Activated T-cell treated with anti-CD3 and anti-CD28 coated beads for 1 hour (primary cell): ENCODE data around the gene STXBP1.

Experiments used
- DNase-seq: peaks from one replicate; pipeline ENCODE4 v3.0.0-alpha.2; 2020; ENCODE audit warnings: low read depth

Gene STXBP1

GRCh38 chr9:127658428-127658827, 46.4 kb downstream of the STXBP1 start:
- DNase-seq, result no peak

GRCh38 chr9:127660886-127661741, 49.0 kb downstream of the STXBP1 start:
- DNase-seq, result no peak

DNA sequence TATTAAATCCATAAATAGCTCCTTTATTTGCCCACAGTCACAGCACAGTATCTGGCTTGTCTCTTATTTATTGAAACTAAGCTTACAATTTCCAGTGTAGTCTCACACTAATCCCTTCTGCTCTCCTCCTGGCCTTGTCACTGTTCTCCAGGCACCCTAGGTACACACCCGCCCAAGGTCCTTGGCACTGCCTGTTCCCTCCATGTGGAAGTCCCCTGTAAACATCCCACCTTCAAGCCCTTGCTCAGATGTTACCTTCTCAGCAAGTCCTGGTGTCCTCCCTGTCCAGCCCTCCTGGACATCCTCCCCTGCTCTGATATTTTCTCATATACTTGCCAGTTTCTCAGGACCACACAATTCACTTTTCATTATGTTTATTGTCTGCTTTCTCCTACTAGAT, 50.5 kb downstream of the STXBP1 start:
- DNase-seq, result no peak

GRCh38 chr9:127664324-127664677, 52.2 kb downstream of the STXBP1 start:
- no peak for DNase-seq

- no peak for DNase-seq
Observed at GRCh38 chr9:127664678-127665507, 52.8 kb downstream of the STXBP1 start.

DNA sequence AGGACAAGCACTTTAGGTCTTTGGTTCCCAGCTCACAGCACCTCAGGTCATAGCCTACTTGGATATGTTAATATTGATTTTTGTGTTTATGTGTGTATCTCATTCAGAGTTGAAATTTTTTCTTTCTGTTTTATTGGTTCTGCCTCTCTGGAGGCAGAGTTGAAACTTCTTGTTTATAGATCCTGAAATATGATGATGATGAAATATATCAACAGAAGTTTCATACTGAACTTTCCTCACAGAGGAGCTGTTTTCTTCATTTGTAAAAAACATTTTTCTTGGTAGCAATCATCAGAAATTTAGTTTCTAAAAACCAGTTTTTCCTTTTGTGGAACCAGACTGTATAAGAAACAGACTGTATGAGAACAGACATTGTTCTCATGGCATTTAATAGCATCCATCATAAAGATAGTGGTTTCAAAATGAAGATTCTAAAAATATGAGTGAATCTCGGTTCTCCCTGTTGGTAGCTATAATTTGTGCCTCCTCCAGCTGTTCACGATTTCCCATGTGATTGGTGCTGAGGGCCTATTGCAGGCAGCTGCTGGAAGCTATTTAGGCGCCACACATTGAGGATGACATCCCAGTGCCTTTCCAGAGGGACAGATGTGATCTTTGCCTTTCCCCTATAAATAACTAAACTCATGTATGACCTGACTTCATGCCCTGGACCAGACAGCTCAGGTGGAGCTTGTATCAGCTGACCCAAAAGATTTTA, 55.2 kb downstream of the STXBP1 start:
- no peak for DNase-seq

DNA sequence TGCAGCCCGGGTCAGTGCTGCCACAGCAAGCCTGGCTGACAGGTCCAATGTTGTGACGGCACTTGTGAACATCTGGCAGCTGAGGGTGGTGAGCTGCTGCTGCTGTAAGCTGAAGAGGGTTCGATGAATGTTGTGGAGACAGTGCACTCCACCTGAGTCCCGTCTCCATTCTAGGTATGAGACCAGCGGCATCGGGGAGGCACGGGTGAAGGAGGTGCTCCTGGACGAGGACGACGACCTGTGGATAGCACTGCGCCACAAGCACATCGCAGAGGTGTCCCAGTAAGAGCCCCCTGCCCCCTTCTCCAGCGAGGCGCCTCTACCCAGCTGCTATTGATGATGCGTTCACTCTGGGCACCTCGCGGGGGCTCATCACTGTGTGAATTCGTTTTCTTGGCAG, 55.8 kb downstream of the STXBP1 start:
- DNase-seq, result no peak

DNA sequence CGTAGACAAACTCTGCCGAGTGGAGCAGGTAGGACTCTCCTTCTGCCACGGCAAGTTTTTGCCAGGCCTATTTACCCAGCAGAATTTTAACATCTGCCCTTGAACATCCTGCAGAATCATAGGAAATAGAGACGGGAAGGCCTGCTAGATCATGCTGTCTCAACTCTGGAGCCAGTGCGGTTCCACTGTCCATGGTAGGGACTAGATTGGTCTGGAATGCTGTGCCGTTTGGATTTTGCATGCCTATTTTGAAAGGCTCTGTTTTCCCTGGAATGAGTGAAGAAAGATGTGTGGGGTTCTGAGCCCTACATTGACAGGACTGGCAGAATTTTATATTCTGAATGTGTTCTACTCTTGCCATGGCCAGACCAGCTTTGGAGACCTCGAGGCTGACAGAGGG, 61.2 kb downstream of the STXBP1 start:
- DNase-seq, result no peak

GRCh38 chr9:127676638-127677037, 64.6 kb downstream of the STXBP1 start:
- no peak for DNase-seq

- no peak for DNase-seq
Observed at GRCh38 chr9:127679506-127679905, 67.4 kb downstream of the STXBP1 start.

DNA sequence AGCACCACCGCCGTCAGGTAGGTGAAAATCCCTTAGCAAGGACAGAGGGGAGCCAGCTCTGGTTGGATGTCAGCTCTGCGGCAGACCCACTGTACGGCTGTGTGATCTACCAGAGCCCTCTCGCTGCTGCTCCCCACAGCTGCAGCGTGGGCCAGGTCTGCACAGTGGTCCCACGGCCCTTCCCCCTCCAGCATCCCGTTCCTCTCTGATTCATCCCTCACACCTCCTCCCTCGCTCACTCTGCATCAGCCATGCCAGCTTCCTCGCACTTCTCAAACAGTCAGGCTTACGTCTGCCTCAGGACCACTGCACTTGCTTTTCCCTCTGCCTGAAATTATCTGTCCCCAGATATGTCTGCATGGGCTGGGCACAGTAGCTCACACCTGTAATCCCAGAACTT, 68.1 kb downstream of the STXBP1 start:
- DNase-seq, result no peak

DNA sequence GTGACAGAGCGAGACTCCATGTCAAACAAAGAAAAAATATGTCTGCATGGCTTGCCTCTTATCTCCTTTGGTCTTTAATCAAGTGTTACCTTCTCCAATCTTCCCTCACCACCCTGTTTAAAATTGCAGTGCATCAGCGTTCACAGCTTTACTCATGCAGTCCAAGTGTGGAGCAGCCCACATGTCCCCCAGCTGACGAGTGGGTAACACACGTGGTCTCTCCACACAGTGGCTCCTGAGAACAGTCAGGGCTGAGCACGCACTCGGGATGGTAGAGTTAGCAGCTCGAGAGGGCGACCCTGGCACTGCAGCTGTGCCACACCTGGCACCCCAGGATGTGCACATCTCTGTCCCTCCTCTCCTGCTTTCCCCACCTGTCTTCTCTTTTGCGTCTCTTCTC, 68.8 kb downstream of the STXBP1 start:
- DNase-seq, result no peak

DNA sequence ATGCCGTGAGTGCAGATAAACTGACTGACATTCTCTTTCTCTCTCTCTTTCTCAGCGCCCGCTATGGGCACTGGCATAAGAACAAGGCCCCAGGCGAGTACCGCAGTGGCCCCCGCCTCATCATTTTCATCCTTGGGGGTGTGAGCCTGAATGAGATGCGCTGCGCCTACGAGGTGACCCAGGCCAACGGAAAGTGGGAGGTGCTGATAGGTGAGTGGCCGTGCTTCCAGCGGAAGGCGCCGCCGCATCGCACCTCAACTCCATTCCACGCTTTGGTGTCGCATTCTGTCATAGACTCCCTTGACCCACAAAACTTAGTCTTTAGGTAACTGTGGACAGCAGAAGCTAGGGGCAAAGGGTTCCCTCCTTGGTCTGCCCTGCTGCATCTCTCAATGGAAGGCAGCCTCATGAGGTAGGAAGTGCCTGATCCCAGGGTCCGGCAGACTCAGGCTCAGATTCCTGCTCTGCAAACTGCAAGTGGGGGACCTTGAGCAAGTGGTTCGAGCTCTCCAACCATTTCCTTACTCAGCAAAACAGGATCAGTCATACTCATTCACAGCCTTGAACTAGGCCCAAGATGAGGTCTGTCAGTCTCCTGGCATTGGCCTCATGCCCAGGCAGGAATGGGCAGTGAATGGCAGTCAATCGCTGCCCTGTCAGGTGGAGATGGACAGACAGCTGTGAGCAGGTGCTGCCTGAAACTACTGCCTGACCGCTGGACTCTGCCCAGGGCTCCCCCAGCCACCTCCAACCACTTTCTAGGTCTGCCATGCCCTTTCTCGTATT, 70.5 kb downstream of the STXBP1 start:
- DNase-seq, result no peak

DNA sequence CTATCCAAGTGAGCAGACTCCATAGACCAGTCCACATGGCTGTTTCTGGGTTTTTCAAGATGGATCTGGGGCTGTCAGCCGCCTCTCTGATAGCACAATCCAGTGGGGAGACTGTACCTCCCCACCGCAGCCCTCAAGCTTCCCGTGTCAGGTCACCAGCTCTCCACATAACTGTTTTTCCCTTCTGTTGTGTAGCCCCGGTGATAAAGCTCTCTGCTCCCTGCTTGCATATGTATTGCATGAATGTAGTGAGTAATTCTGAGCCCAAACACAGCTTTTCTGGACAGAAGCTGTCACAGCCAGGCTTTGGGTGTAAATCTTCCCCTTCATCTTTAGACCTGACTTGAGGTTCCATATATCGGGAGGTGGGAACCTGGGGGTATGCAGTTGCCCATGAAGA, 71.6 kb downstream of the STXBP1 start:
- no peak for DNase-seq

DNA sequence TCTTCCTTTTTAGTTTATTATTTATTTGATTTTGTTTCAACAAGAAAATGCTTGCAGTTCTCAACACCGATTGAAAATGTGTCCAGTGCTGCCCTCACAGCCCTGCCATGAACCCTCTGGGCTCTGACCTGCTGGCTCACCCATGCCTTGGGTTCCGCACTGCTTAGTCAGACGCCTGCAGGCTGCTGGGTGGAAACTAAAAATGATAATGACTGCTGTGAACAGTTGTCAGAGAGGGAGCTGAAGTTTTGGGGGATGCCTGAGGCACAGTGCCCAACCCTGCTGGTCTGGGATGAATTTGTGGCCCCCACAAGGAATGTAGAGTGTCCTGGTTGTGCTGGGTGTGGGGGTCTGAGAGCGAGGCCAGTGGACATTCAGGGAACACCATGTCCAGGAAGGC, 72.5 kb downstream of the STXBP1 start:
- DNase-seq, result no peak

DNA sequence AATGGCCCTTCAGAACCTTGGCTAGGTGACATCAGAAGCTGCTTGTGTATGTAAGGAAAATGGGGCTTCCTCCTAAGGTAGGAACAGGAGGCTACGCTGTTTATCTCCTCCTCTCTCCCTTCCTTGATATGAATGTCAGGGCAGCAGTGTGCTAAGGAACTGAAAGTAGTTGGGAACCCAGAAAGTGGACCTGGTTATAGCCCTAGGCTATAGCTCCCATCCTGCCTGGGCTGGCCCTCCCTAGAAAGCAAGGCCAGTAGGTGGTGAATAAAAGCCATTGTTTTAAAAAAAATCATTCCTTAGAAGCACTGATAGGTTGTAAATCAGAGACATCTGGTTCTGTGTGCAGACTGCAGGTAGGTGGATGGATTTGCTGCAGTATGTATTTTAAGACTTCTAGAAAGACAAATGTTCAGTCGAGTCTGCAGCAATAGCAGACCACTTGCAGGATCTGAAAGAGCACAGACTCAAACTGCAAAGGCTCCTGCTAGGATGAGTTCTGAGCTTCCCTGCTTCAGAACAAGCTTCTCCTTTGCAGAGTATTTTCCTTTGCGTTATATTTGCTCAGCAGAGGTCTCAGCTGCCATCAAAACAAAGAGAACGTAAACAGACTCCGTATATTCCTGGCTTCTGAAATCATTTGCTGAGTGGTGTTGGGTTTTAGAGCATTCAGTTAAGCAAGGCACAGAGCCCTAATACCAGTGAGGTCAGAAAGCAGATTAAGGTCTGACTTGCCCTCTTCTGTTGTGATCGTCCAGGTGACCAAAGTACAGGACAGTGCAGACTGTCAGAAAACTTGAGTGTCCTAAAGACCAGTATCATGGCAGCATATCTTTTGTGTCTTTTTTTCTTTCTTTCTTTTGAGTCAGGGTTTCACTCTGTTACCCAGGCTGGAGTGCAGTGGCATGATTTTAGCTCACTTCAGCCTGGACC, 74.7 kb downstream of the STXBP1 start:
- no peak for DNase-seq

DNA sequence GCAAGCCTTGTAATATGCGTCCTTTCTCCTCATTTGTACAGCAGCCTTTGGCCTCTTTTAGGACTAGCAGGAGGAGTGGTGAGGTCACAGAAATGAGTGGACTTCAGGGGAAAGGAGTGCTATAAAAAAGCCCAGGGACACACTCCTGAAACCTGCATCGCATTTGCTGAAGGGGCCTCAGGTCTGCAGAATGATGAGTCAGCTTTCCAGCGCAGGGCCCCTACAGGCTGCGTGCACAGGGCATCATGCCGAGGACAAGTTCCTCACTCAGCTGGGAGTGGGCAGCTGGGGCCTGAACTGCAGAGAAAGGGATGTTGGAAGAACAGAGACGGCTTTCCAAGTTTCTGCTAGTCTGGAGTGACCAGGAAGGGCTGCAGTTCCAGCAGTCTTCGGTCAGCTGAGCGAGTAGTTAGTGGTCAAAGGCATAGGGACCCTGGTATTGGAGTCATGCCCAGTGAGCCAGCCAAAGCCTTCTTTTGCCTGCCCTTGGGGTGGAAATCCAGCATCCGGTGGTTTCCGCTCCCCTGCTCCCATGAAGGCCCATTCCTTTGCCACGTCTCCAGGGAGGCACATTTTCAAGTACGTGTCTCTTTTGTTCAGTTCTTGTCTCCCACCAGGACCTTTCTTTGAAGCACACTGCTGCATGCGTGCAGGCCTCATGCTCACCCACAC, 77.4 kb downstream of the STXBP1 start:
- no peak for DNase-seq

DNA sequence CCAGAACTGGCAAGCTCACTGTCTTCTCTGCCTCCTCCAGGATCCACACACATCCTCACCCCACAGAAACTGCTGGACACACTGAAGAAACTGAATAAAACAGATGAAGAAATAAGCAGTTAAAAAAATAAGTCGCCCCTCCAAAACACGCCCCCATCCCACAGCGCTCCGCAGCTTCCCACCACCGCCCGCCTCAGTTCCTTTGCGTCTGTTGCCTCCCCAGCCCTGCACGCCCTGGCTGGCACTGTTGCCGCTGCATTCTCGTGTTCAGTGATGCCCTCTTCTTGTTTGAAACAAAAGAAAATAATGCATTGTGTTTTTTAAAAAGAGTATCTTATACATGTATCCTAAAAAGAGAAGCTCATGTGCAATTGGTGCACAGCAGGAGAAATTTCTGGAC, 78.7 kb downstream of the STXBP1 start:
- no peak for DNase-seq

DNA sequence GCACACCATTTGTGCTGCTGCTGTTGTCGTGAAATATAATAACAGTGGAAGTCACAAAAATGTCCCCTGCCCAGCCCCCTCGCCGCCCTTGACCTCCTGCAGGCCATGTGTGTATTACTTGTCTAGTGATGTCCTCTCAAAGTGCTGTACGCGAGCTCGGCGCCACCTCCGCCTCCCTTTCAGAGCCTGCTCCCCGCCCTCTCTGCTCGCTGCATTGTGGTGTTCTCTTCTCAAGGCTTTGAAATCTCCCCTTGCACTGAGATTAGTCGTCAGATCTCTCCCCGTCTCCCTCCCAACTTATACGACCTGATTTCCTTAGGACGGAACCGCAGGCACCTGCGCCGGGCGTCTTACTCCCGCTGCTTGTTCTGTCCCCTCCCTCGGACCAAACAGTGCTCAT, 80.0 kb downstream of the STXBP1 start:
- no peak for DNase-seq

- no peak for DNase-seq
Observed at GRCh38 chr9:127693143-127693542, 81.1 kb downstream of the STXBP1 start.
